DND-41 (cell line): ENCODE results near the gene LRRC15.
A peak's percentile ranks its signal among the peaks of the same experiment; 100 is the strongest.

Source experiments
- ATAC-seq: fragments of 200-7000 bp; cut with Tn5 transposase; 3 replicates; pipeline ENCODE4 v1.9.1; 2021; ENCODE audit warnings: low read depth; ENCODE audit not compliant: insufficient read depth
- DNase-seq: peaks from one replicate; pipeline ENCODE4 v3.0.0-alpha.2; 2020
- H2AFZ ChIP-seq: 2 replicates; pipeline ENCODE4 v1.6.0; 2012; ENCODE audit warnings: low read depth, low read length
- H3K27ac ChIP-seq: 2 replicates; pipeline ENCODE4 v1.5.1; 2012; ENCODE audit warnings: low read length, inconsistent platforms
- H3K27me3 ChIP-seq: fragments of 200-600 bp; sonication (generic); 2 replicates; pipeline ENCODE4 v1.6.0; 2012; ENCODE audit warnings: low read length, mild to moderate bottlenecking, inconsistent platforms; ENCODE audit not compliant: insufficient read depth, poor library complexity
- H3K36me3 ChIP-seq: 2 replicates; pipeline ENCODE4 v1.5.1; 2012; ENCODE audit warnings: low read length, inconsistent platforms; ENCODE audit not compliant: insufficient read depth
- H3K4me1 ChIP-seq: 2 replicates; pipeline ENCODE4 v1.5.1; 2012; ENCODE audit warnings: mild to moderate bottlenecking, low read length; ENCODE audit not compliant: insufficient read depth
- H3K4me2 ChIP-seq: 2 replicates; pipeline ENCODE4 v1.6.0; 2012; ENCODE audit warnings: mild to moderate bottlenecking, moderate library complexity, low read length, inconsistent platforms; ENCODE audit not compliant: insufficient read depth
- H3K4me3 ChIP-seq, 2 experiments: fragments of 200-600 bp in 1 of 2; shearing (Covaris generic) in 1 of 2; 2 replicates each; pipeline ENCODE4 v1.5.1; 2012 to 2016; ENCODE audit warnings: inconsistent platforms in 2 of 2, low read length in 2 of 2, mild to moderate bottlenecking in 2 of 2, low read depth in 1 of 2, moderate library complexity in 1 of 2
- H3K79me2 ChIP-seq: 2 replicates; pipeline ENCODE4 v1.6.0; 2012; ENCODE audit warnings: low read length, inconsistent platforms; ENCODE audit not compliant: insufficient read depth
- H3K9ac ChIP-seq: 2 replicates; pipeline ENCODE4 v1.6.0; 2012; ENCODE audit warnings: low read depth, mild to moderate bottlenecking, inconsistent platforms, low read length, moderate library complexity
- H3K9me3 ChIP-seq: 2 replicates; pipeline ENCODE4 v1.5.1; 2012; ENCODE audit warnings: low read length, moderate library complexity, mild to moderate bottlenecking, inconsistent platforms; ENCODE audit not compliant: insufficient read depth, severe bottlenecking
- H4K20me1 ChIP-seq: 2 replicates; pipeline ENCODE4 v1.6.0; 2012; ENCODE audit warnings: low read length; ENCODE audit not compliant: insufficient read depth
- CTCF ChIP-seq: IDR thresholded peaks from 2 replicates; pipeline ENCODE4 v1.5.1; 2012; ENCODE audit warnings: borderline replicate concordance, low read length, moderate library complexity, mild to moderate bottlenecking; ENCODE audit not compliant: poor library complexity, severe bottlenecking; ENCODE audit errors: extremely low read depth
- EZH2 ChIP-seq: IDR thresholded peaks from 3 replicates; pipeline ENCODE4 v1.6.1; 2012; ENCODE audit warnings: borderline replicate concordance, low read depth, mild to moderate bottlenecking, moderate library complexity, low read length, inconsistent platforms; ENCODE audit not compliant: severe bottlenecking

LRRC15 gene

GRCh38 chr3:194333981-194334320, 35.6 kb downstream of the LRRC15 start:
- Histone ChIP-seq H3K9me3 (no peaks in the 10 kb centered on the region), H3K27ac (no peak overlapping the region), H3K79me2 (no peaks in the 10 kb centered on the region), H3K4me1 (peaks cover 9% of the 10 kb centered on the region), H2AFZ (no peak overlapping the region), H3K4me3 (no peak overlapping the region), H3K27me3 (peaks cover 19% of the 10 kb centered on the region), H4K20me1 (0 out of 2 replicates have a peak, but pooled peaks cover 6% of the 10 kb centered on the region), H3K9ac (no peak overlapping the region), H3K36me3 (no peaks in the 10 kb centered on the region), H3K4me2 (peak overlapping the region; percentile 49)
- ATAC-seq (no peak), DNase-seq (no peak)
- TF ChIP-seq EZH2 (no peak), CTCF (no peak)

DNA sequence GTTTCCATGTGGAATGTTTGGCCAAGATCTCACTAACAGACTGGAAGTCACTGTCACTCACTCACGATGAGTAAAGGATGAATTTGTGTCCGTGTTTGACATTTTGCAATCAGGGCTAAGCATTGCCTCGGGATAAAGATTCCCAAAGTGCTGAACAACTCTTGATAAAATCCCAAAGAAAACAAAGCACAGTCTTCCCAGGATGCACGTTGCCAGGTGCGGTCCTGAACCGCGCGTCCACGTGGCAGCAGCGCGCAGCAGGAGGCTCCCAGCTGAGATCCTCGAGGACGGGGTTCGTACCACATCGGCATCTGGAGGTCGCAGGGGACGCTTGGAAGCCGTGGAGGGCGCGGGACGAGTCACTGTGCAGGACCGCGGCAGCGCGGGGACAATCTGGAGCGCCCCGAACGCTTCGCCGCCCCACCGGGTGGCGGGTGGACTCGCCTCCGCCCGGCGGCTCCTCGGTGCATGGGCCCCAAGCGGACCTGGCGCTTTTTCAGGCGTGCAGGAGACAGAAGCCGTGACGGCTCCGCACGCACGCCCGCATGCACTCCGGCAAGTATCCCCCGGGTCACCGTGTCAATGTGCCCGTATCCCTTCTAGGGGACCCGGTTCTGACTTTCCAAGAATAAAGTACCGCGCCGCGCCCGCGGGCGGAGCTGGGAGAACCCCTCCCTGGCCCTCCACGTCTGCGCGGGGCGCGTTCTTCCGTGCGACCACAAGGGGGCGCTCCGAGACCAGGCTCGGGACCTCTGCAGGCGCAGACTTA, 36.1 kb downstream of the LRRC15 start:
- Histone ChIP-seq H3K79me2 (no peaks in the 10 kb centered on the region), H2AFZ (no peak overlapping the region), H4K20me1 (0 out of 2 replicates have a peak, but pooled peaks cover 6% of the 10 kb centered on the region), H3K4me2 (peak overlapping the region; percentile 49), H3K27ac (no peak overlapping the region), H3K36me3 (no peaks in the 10 kb centered on the region), H3K9ac (no peak overlapping the region), H3K4me1 (peaks cover 9% of the 10 kb centered on the region), H3K9me3 (no peaks in the 10 kb centered on the region), H3K4me3 (no peak overlapping the region), H3K27me3 (peaks cover 19% of the 10 kb centered on the region)
- TF ChIP-seq CTCF (peak; percentile 98), EZH2 (no peak)
- ATAC-seq (peak; percentile 98), DNase-seq (peak; percentile 87)

- no peak overlapping the region for H3K9ac ChIP-seq
- peaks cover 6% of the 10 kb centered on the region; the same call in 1 of the 2 replicates for H4K20me1 ChIP-seq
- H3K4me1 ChIP-seq, result peaks cover 9% of the 10 kb centered on the region
- ATAC-seq, result no peak
- no peak overlapping the region for H3K4me2 ChIP-seq
- no peak for DNase-seq
- no peak overlapping the region for H3K4me3 ChIP-seq
- H3K36me3 ChIP-seq, result no peaks in the 10 kb centered on the region
- TF ChIP-seq CTCF (no peak), EZH2 (no peak)
- H3K27me3 ChIP-seq, result peaks cover 19% of the 10 kb centered on the region
- H3K27ac ChIP-seq, result no peak overlapping the region
- H2AFZ ChIP-seq, result no peak overlapping the region
- H3K9me3 ChIP-seq, result no peaks in the 10 kb centered on the region
- no peaks in the 10 kb centered on the region for H3K79me2 ChIP-seq
Measured at GRCh38 chr3:194332858-194333211, 36.7 kb downstream of the LRRC15 start.
